ENCODE results near the gene CNNM2.

The CNNM2 gene

GRCh38 chr10:103077491-103078308 lies 159.6 kb downstream of the CNNM2 start:
- no peak overlapping the region for H3K4me3 ChIP-seq (ENCODE audit: low read depth in 1 of 2, low read length in 1 of 2)

GRCh38 chr10:103078309-103078615 lies 160.2 kb downstream of the CNNM2 start:
- no peaks in the 10 kb centered on the region for H3K9me3 ChIP-seq
- H3K4me3 ChIP-seq (ENCODE audit: low read depth in 1 of 2, low read length in 1 of 2): no peak overlapping the region
- H3K27ac ChIP-seq: no peak overlapping the region
- TF ChIP-seq, protein P1, sequence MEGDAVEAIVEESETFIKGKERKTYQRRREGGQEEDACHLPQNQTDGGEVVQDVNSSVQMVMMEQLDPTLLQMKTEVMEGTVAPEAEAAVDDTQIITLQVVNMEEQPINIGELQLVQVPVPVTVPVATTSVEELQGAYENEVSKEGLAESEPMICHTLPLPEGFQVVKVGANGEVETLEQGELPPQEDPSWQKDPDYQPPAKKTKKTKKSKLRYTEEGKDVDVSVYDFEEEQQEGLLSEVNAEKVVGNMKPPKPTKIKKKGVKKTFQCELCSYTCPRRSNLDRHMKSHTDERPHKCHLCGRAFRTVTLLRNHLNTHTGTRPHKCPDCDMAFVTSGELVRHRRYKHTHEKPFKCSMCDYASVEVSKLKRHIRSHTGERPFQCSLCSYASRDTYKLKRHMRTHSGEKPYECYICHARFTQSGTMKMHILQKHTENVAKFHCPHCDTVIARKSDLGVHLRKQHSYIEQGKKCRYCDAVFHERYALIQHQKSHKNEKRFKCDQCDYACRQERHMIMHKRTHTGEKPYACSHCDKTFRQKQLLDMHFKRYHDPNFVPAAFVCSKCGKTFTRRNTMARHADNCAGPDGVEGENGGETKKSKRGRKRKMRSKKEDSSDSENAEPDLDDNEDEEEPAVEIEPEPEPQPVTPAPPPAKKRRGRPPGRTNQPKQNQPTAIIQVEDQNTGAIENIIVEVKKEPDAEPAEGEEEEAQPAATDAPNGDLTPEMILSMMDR (IDR thresholded peaks at IDR 0.05): no peak
- peaks cover 54% of the 10 kb centered on the region for H3K36me3 ChIP-seq
- H3K4me1 ChIP-seq (ENCODE audit: control insufficient read depth in 1 of 2, insufficient read depth in 1 of 2, low read depth in 1 of 2, low read length in 1 of 2): no peaks in the 10 kb centered on the region
- H3K27me3 ChIP-seq: no peaks in the 10 kb centered on the region

More at GRCh38 chr10:103077491-103078308, 159.6 kb downstream of the CNNM2 start:
- Histone ChIP-seq H3K27ac (no peak overlapping the region), H3K4me1 (ENCODE audit: control insufficient read depth in 1 of 2, insufficient read depth in 1 of 2, low read depth in 1 of 2, low read length in 1 of 2) (no peaks in the 10 kb centered on the region), H3K36me3 (peaks cover 48% of the 10 kb centered on the region), H3K27me3 (no peaks in the 10 kb centered on the region), H3K9me3 (no peaks in the 10 kb centered on the region)
- TF ChIP-seq, protein P1 (IDR thresholded peaks at IDR 0.05): no peak

DNA sequence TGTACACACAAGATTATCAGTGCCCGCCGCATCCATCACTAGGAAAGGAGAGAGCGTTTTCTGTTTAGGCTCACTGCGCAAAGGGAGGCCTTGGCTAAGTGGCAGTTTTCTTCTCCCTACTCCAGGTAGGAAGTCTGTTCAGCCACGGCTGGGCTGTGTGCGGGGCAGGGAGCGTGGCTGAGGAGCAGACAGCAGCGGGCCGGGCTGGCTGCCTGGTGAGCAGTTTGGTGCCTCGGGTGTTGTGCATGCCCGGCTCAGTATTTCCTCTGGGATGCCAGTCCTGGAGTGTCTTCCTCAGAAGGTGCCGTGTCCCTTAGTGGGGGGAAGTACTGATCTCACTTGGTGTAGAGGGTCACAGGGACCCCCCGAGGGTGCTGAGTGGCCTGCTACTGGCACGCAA lies 160.6 kb downstream of the CNNM2 start:
- Histone ChIP-seq H3K4me1 (ENCODE audit: control insufficient read depth in 1 of 2, insufficient read depth in 1 of 2, low read depth in 1 of 2, low read length in 1 of 2) (no peaks in the 10 kb centered on the region), H3K27me3 (no peaks in the 10 kb centered on the region), H3K36me3 (peaks cover 58% of the 10 kb centered on the region), H3K27ac (no peak overlapping the region), H3K4me3 (ENCODE audit: low read depth in 1 of 2, low read length in 1 of 2) (no peak overlapping the region), H3K9me3 (no peaks in the 10 kb centered on the region)
- TF ChIP-seq, protein P1 (IDR thresholded peaks at IDR 0.05): no peak

DNA sequence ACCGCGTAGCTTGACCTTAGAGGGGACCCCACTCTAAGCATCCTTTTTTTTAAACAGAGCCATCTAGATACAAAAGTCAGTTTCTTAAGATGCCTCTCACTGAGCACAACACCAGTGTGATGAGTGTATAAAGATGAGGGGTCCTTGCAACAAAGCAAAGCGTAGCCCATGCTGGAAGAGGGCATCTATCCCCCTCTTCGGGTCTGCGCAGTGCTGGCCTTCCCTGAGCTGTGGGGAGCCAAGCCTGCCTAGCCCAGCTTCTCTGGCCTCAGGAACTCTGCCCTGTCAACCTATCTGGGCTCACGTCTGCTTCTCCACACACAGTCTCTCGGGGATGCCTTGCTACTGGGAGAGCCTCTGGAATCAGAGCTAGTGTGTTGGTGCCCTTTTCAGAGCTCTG lies 161.0 kb downstream of the CNNM2 start:
- no peak overlapping the region for H3K27ac ChIP-seq
- no peak overlapping the region for H3K4me3 ChIP-seq (ENCODE audit: low read depth in 1 of 2, low read length in 1 of 2)
- no peaks in the 10 kb centered on the region for H3K9me3 ChIP-seq
- no peaks in the 10 kb centered on the region for H3K4me1 ChIP-seq (ENCODE audit: control insufficient read depth in 1 of 2, insufficient read depth in 1 of 2, low read depth in 1 of 2, low read length in 1 of 2)
- H3K36me3 ChIP-seq: peaks cover 62% of the 10 kb centered on the region
- no peaks in the 10 kb centered on the region for H3K27me3 ChIP-seq
- TF ChIP-seq, protein P1 (IDR thresholded peaks at IDR 0.05): no peak

DNA sequence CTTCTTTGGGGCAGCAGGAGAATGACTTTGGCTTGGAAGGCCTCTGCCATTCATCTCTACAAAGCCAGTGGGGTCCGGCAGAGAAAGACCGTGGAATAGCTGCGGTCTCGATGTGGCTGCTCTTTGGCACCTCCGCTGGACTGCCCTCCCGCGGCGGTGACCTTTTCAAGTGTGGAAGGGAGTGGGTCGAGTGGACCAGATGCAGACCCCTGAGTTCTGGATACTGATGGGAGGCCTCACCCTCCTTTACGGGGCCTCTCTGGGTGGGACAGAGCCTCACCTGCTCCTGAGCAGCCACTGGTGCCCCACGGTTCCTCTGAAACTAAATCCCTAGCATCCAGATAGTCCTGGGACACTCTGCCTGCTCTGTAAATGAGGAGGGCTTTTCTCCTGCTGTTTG lies 161.9 kb downstream of the CNNM2 start:
- H3K4me1 ChIP-seq (ENCODE audit: control insufficient read depth in 1 of 2, insufficient read depth in 1 of 2, low read depth in 1 of 2, low read length in 1 of 2): no peaks in the 10 kb centered on the region
- H3K27ac ChIP-seq: no peak overlapping the region
- TF ChIP-seq, protein P1 (IDR thresholded peaks at IDR 0.05): no peak
- H3K36me3 ChIP-seq: peaks cover 71% of the 10 kb centered on the region
- H3K4me3 ChIP-seq (ENCODE audit: low read depth in 1 of 2, low read length in 1 of 2): no peak overlapping the region
- no peaks in the 10 kb centered on the region for H3K27me3 ChIP-seq
- no peaks in the 10 kb centered on the region for H3K9me3 ChIP-seq

All from neutrophil (primary cell).